Thyroid gland (tissue), 4 donors: ENCODE results near the gene BBC3.

Experiments used
- CTCF ChIP-seq, 6 experiments: fragments of 200-600 bp in 3 of 6; fragments of 450-650 bp in 3 of 6; sonication (generic) in 3 of 6; IDR thresholded peaks; one replicate each; pipeline ENCODE4 v1.5.1; 2016 to 2019; ENCODE audit warnings: antibody characterized with exemption in 6 of 6, mild to moderate bottlenecking in 2 of 6, inconsistent platforms in 1 of 6, moderate library complexity in 1 of 6
- POLR2A ChIP-seq, 2 donors: fragments of 450-650 bp; IDR thresholded peaks; one replicate each; pipeline ENCODE4 v1.6.1; 2017; ENCODE audit warnings: antibody characterized with exemption in 2 of 2, mild to moderate bottlenecking in 2 of 2, moderate library complexity in 1 of 2

- TF ChIP-seq CTCF (IDR thresholded peaks at IDR 0.05), result no peak
- TF ChIP-seq POLR2A (IDR thresholded peaks at IDR 0.05), result no peak
Measured at GRCh38 chr19:47258434-47258833, 27.4 kb upstream of the BBC3 start.
